HG02973 (cell line): ENCODE data around the gene GTF2IRD2.
A peak's percentile ranks its signal among the peaks of the same experiment; 100 is the strongest.
"Not testable (repeated sequence)": the region's sequence is repeated elsewhere in the genome, so short reads cannot be mapped to it uniquely, and the experiment has no call there.

Experiments
- ATAC-seq: cut with Tn5 transposase; IDR thresholded peaks from one replicate; pipeline ENCODE4 v1.9.1; 2021; ENCODE audit warnings: moderate library complexity; ENCODE audit not compliant: unreplicated experiment

GTF2IRD2 gene

GRCh38 chr7:74788369-74789150 lies 62.8 kb downstream of the GTF2IRD2 start:
- peak; percentile 82 for ATAC-seq

DNA sequence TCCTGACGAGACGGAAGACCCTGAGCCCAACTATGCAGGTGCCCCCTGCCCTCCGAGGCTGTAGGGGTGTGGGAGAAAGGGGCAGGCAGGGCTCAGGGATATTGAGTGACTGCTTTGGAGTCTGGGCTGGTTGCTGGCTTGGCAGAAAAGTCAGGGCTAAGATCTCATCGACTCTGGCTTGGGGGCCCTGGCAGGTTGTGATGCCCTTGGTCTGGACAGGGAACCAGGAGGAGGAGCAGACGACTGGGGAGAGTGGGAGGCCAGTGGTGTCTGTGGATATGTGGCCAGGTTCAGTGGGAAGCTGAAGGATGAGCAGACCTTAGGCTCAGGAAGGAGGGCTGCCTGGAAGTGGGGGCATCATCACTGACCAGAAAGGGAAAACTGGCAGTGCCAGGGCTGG lies 67.8 kb downstream of the GTF2IRD2 start:
- not testable (repeated sequence) for ATAC-seq

DNA sequence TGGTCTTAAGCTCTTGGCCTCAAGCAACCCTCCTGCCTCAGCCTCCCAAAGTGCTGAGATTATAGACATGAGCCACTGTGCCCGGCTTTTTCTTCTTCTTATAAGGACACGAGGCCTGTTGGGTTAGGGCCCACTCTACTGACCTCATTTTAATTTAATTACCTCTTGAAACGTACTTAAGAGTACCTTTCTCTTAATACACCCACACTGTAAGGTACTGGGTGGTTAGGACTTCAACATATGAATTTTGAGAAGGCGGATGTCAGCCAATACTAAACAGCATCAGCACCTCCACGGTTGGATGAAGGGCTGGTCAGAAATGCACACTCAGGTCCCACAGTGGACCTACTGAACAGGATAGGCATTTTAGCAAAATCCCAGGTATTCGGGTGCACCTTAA lies 69.7 kb downstream of the GTF2IRD2 start:
- ATAC-seq, result not testable (repeated sequence)

GRCh38 chr7:74779053-74779452 lies 72.4 kb downstream of the GTF2IRD2 start:
- ATAC-seq, result not testable (repeated sequence)

GRCh38 chr7:74775111-74775510 lies 76.3 kb downstream of the GTF2IRD2 start:
- peak; percentile 40 for ATAC-seq

DNA sequence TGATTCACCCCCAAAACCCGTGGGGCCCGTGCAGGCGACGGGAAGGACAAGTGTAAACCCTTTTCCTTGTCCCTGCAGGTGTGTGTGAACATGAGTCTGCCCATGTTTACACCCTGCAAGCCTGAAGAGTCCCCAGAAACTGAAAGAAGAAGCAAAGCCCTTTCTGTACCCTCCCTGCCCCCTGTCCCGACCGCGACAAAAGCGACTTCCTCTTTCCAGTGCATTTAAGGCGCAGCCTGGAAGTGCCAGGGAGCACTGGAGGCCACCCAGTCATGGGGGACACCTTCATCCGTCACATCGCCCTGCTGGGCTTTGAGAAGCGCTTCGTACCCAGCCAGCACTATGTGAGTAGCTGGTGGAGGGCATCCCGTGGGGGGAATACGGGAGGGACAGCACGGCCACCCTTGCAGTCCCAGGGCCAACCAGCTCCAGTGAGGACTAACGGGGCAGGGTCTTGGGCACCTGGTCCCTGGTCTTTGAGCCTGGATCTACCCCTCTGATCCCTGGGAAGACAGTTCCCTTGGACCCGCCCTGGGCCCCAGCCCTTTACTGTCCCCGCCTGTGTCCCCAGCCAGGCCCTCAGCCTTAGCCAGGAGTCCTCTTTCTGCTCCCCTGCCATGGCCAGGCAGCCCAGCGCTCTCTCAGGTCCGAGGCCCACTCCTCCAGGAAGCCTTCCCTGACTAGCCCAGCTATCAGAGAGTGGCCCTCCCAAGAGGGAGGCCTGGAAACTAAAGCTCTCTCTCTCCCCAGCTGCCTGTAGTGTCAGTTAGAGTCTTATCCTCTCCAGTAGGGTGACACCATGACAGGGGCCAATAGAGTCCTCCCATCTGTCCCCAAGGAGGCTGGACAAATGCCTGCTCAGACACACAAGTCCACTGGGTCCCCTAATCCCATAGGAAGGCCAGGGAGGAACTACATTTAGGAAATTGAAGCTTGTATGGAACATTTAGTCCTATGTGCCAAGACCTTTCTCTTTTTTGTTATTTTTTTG lies 77.3 kb downstream of the GTF2IRD2 start, which contains the start of gene NCF1:
Gene NCF1 (plus strand): TSS at position 252 of the 991 bp plus-strand sequence. CDS start 21 bp downstream, at position 273.
- peak; percentile 67 for ATAC-seq

DNA sequence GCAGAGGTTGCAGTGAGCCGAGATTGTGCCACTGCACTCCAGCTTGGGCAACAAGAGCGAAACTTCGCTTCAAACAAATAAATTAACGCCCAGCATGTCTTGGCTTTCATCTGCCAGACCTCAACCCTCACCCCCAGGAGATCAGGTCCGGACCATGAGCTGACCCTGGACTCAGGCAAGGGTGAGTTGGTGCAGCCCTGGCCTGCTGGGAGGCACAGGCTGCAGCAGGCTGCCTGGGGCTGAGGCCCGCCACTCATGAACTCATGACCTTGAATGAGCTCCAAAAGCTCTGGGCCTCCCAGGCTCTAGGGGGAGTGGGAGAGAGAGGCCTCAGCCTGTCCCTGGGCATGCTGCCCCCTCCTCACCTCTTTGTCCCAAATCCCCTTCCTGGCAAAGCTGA lies 79.3 kb downstream of the GTF2IRD2 start:
- not testable (repeated sequence) for ATAC-seq

DNA sequence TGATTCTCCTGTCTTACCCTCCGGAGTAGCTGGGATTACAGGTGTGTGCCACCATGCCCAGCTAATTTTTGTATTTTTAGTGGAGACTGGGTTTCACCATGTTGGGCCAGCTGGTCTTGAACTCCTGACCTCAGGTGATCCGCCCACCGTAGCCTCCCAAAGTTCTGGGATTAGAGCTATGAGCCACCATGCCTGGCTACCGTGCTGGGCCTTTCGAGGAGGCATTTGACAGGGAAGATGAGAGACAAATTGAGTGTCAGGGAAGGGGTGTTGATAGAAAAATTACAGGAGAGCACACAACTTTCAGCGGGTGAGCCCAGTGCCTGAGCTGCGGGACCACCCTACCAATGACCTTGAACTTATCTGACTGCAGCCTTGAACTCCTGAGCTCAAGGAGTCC lies 81.3 kb downstream of the GTF2IRD2 start:
- ATAC-seq, result not testable (repeated sequence)

- ATAC-seq, result not testable (repeated sequence)
These were observed 84.4 kb downstream of the GTF2IRD2 start for GRCh38 chr7:74766991-74767390.

DNA sequence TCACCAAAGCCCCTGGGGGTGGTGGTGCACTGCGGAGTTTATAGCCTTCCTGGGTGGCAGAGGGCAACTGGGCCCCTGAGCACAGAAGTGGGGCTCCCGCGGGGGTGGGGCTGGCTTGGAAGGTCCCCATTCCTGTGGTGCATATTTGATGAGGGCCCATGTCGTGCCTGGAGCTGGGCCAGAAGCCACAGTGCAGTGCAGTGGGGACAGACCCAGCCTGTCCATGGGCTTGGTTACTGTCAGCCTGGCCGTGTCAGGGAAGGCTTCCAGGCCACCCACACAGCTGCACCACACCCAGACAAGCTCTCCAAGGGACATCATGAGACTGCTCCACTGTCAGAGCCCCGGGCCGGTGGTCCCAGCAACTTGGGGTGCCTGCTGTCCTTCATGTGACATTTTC lies 84.9 kb downstream of the GTF2IRD2 start:
- not testable (repeated sequence) for ATAC-seq

DNA sequence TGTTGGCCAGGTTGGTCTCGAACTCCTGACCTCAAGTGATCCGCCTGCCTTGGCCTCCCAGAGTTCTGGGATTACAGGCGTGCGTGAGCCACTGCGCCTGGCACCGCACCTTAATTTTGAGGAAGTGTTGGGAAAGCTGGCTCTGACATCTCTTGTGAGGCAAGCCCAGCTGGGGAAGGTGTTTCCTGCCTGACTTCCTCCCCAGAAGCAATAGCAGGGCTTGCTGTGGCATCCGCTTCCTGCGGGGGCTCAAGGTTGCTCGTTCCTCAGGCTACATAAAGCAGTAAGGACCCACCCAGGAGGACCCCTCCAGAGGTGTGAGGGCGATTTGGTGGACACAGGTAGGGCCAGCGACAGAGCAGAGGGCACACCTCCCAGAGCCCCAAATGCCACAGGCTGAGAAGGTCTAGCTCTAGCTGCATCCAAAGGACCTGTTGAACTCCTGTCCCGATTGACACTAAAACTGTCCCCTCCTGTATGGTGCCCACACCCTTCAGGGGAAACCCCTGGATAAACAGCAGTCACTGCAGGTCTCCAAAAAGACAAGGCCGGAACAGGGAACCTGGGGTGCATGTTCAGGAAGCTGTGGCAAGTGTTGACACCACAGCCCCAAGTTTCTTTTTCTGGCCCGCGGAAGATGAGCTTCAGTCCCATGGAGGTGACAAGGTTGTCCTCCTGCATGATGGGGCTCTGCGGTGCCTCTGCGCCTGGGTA lies 86.0 kb downstream of the GTF2IRD2 start:
- ATAC-seq, result not testable (repeated sequence)

- not testable (repeated sequence) for ATAC-seq
These were observed 92.4 kb downstream of the GTF2IRD2 start for GRCh38 chr7:74758982-74759381.

DNA sequence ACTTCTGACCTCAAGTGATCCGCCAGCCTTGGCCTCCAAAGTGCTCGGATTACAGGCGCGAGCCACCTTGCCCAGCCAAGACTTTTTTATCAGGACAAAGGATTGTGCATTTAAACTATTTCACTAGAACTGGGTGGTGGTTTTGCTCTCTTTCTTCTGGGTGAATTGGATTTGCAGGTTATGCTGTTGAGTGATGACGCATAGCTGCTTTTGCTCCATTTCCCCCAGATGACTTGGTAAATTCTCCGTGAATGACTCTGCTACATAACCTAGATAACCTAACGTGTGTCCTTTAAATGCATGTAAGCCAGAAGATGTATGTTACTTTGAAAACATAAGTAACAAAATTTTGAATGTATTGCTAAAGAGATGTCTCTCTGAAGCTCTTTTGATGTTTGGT lies 93.1 kb downstream of the GTF2IRD2 start:
- not testable (repeated sequence) for ATAC-seq

DNA sequence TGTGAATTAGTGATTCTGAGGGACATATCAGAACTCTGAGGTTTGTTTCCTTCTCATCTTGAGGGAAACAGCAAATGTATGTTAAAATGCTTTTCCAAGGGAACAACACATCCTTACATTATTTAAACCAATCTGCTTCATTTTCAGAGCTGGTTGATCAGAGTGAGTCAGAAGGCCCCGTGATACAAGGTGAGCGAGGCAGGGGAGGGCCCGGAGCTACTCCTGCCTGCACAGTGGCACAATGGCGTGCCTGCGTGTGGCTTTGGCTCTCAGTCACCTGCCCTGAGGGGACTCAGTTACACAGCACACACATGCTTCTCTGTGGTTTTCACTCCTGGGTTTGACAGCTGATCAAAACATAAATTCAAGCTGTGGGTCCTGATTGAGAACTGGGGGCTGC lies 94.7 kb downstream of the GTF2IRD2 start:
- ATAC-seq, result not testable (repeated sequence)

DNA sequence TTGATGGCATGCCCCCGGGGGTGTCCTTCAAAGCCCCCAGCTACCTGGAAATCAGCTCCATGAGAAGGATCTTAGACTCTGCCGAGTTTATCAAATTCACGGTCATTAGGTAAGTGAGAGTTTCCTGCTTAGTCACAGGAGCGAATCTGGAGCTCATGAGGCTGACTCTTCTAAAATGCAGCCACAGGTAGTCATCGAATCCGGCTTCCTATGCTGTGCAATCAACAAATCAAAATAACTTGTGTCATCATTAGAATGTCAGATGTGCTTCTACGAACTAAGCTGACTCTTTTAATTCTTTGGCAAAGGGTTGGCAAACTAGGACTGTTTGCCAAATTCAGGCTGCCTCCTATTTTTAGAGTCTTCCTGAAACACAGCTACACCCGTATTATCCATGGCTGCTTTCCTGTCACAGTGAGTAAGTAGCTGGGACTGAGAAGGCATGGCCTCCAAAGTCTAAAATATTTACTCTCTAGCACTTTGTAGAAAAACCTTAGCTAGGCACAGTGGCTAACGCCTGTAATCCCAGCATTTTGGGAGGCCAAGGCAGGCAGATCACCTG lies 97.4 kb downstream of the GTF2IRD2 start:
- ATAC-seq, result not testable (repeated sequence)
